T-helper 1 cell treated with Interleukin-12 subunit alpha and Interleukin-12 subunit beta and Interleukin-4 antibody, amounts not matched to agents 30 μg/mL and 1 μg/mL, for 36 hours (primary cell): ENCODE data around the gene PSD4.

ENCODE experiments used
- H3K27ac Mint-ChIP-seq: one replicate; pipeline ENCODE4 v1.8.0; 2021; ENCODE audit warnings: mild to moderate bottlenecking, mixed read lengths
- H3K27me3 Mint-ChIP-seq: one replicate; pipeline ENCODE4 v1.8.0; 2021; ENCODE audit warnings: low read depth, mixed read lengths
- H3K36me3 Mint-ChIP-seq: one replicate; pipeline ENCODE4 v1.8.0; 2021; ENCODE audit warnings: low read depth, mixed read lengths
- H3K4me1 Mint-ChIP-seq: one replicate; pipeline ENCODE4 v1.8.0; 2021; ENCODE audit warnings: low read depth, mixed read lengths
- H3K4me3 Mint-ChIP-seq: one replicate; pipeline ENCODE4 v1.8.0; 2021; ENCODE audit warnings: mild to moderate bottlenecking, moderate library complexity, mixed read lengths
- H3K9me3 Mint-ChIP-seq: one replicate; pipeline ENCODE4 v1.8.0; 2021; ENCODE audit warnings: mixed read lengths

The PSD4 gene

GRCh38 chr2:113136828-113137775 lies 36.7 kb upstream of the PSD4 start:
- Mint-ChIP-seq H3K27me3 (no peaks in the 10 kb centered on the region), H3K36me3 (no peaks in the 10 kb centered on the region), H3K4me3 (no peak overlapping the region), H3K4me1 (peaks cover 39% of the 10 kb centered on the region), H3K27ac (no peak overlapping the region), H3K9me3 (no peaks in the 10 kb centered on the region)

GRCh38 chr2:113137827-113138226 lies 35.9 kb upstream of the PSD4 start:
- Mint-ChIP-seq H3K9me3 (no peaks in the 10 kb centered on the region), H3K36me3 (no peaks in the 10 kb centered on the region), H3K4me3 (no peak overlapping the region), H3K27me3 (peaks cover 2% of the 10 kb centered on the region), H3K27ac (no peak overlapping the region), H3K4me1 (peaks cover 39% of the 10 kb centered on the region)

- Mint-ChIP-seq H3K4me3 (peak overlapping the region; percentile 26), H3K36me3 (no peaks in the 10 kb centered on the region), H3K9me3 (no peaks in the 10 kb centered on the region), H3K4me1 (peaks cover 33% of the 10 kb centered on the region), H3K27me3 (peaks cover 4% of the 10 kb centered on the region), H3K27ac (peak overlapping the region; percentile 7)
Observed at GRCh38 chr2:113138428-113139322, 35.1 kb upstream of the PSD4 start.

- peaks cover 8% of the 10 kb centered on the region for H3K9me3 Mint-ChIP-seq
- peaks cover 22% of the 10 kb centered on the region for H3K4me1 Mint-ChIP-seq
- peaks cover 4% of the 10 kb centered on the region for H3K36me3 Mint-ChIP-seq
- peaks cover 24% of the 10 kb centered on the region for H3K27me3 Mint-ChIP-seq
- no peak overlapping the region for H3K4me3 Mint-ChIP-seq
- no peak overlapping the region for H3K27ac Mint-ChIP-seq
Observed at GRCh38 chr2:113141451-113141850, 32.3 kb upstream of the PSD4 start.

- Mint-ChIP-seq H3K27me3 (peaks cover 26% of the 10 kb centered on the region), H3K36me3 (peaks cover 4% of the 10 kb centered on the region), H3K4me1 (peaks cover 17% of the 10 kb centered on the region), H3K27ac (no peak overlapping the region), H3K9me3 (peaks cover 8% of the 10 kb centered on the region), H3K4me3 (no peak overlapping the region)
Observed at GRCh38 chr2:113142290-113142689, 31.5 kb upstream of the PSD4 start.

GRCh38 chr2:113144259-113144658 lies 29.5 kb upstream of the PSD4 start:
- H3K4me1 Mint-ChIP-seq = peaks cover 3% of the 10 kb centered on the region
- no peak overlapping the region for H3K27ac Mint-ChIP-seq
- peaks cover 8% of the 10 kb centered on the region for H3K9me3 Mint-ChIP-seq
- H3K27me3 Mint-ChIP-seq = peaks cover 32% of the 10 kb centered on the region
- no peak overlapping the region for H3K4me3 Mint-ChIP-seq
- peaks cover 4% of the 10 kb centered on the region for H3K36me3 Mint-ChIP-seq

- Mint-ChIP-seq H3K4me3 (no peak overlapping the region), H3K27me3 (peaks cover 31% of the 10 kb centered on the region), H3K36me3 (peaks cover 4% of the 10 kb centered on the region), H3K9me3 (peaks cover 8% of the 10 kb centered on the region), H3K27ac (no peak overlapping the region), H3K4me1 (no peaks in the 10 kb centered on the region)
Observed at GRCh38 chr2:113148606-113149552, 24.9 kb upstream of the PSD4 start.

- Mint-ChIP-seq H3K4me3 (no peak overlapping the region), H3K9me3 (peaks cover under 1% of the 10 kb centered on the region), H3K27me3 (peaks cover 27% of the 10 kb centered on the region), H3K4me1 (no peaks in the 10 kb centered on the region), H3K27ac (no peak overlapping the region), H3K36me3 (no peaks in the 10 kb centered on the region)
Observed at GRCh38 chr2:113149553-113150257, 24.1 kb upstream of the PSD4 start.

GRCh38 chr2:113150258-113150601 lies 23.5 kb upstream of the PSD4 start:
- no peaks in the 10 kb centered on the region for H3K36me3 Mint-ChIP-seq
- H3K4me3 Mint-ChIP-seq = no peak overlapping the region
- H3K4me1 Mint-ChIP-seq = peaks cover 2% of the 10 kb centered on the region
- H3K9me3 Mint-ChIP-seq = no peaks in the 10 kb centered on the region
- H3K27ac Mint-ChIP-seq = no peak overlapping the region
- H3K27me3 Mint-ChIP-seq = peaks cover 27% of the 10 kb centered on the region

GRCh38 chr2:113155331-113155730 lies 18.4 kb upstream of the PSD4 start:
- Mint-ChIP-seq H3K27me3 (peaks cover 15% of the 10 kb centered on the region), H3K9me3 (no peaks in the 10 kb centered on the region), H3K4me1 (peaks cover 19% of the 10 kb centered on the region), H3K36me3 (peaks cover 2% of the 10 kb centered on the region), H3K4me3 (no peak overlapping the region), H3K27ac (no peak overlapping the region)

- Mint-ChIP-seq H3K27me3 (peaks cover 15% of the 10 kb centered on the region), H3K36me3 (peaks cover 2% of the 10 kb centered on the region), H3K27ac (peak overlapping the region; percentile 20), H3K4me1 (peaks cover 19% of the 10 kb centered on the region), H3K4me3 (peak overlapping the region; percentile 59), H3K9me3 (no peaks in the 10 kb centered on the region)
Observed at GRCh38 chr2:113156278-113157117, 17.3 kb upstream of the PSD4 start.

GRCh38 chr2:113157118-113157896 lies 16.5 kb upstream of the PSD4 start:
- Mint-ChIP-seq H3K27me3 (peaks cover 11% of the 10 kb centered on the region), H3K36me3 (peaks cover 2% of the 10 kb centered on the region), H3K4me3 (peak overlapping the region; percentile 83), H3K27ac (peak overlapping the region; percentile 20), H3K9me3 (no peaks in the 10 kb centered on the region), H3K4me1 (peaks cover 19% of the 10 kb centered on the region)
